Activated CD4-positive, alpha-beta memory T cell treated with anti-CD3 and anti-CD28 coated beads, Interleukin-2, amount 10 ng/mL, durations not matched to agents 7 days and 5 days (primary cell): ENCODE results near the gene SYNGR1. TPM values are rescaled to one million over a fixed set of nuclear protein-coding genes. Genes with fewer than 3 reads are reported as not detected.

Experiments
- CTCF ChIA-PET: fragments of 350-600 bp; sonication (Branson Sonifier 250); formaldehyde crosslinking; loops from one replicate; lab custom pipeline; 2021; ENCODE audit warnings: antibody characterized with exemption, inconsistent platforms; lab: Charles Lee
- POLR2A ChIA-PET: fragments of 350-600 bp; sonication (Branson Sonifier 250); formaldehyde crosslinking; loops from one replicate; lab custom pipeline; 2021; ENCODE audit warnings: antibody characterized with exemption; lab: Charles Lee
- DNase-seq: peaks from one replicate; pipeline ENCODE4 v3.0.0-alpha.2; 2020
- H3K27ac Mint-ChIP-seq: one replicate; pipeline ENCODE4 v1.8.0; 2021; ENCODE audit warnings: mild to moderate bottlenecking, mixed read lengths
- H3K27me3 Mint-ChIP-seq: one replicate; pipeline ENCODE4 v1.8.0; 2021; ENCODE audit warnings: mixed read lengths
- H3K36me3 Mint-ChIP-seq: one replicate; pipeline ENCODE4 v1.8.0; 2021; ENCODE audit warnings: low read depth, mixed read lengths
- H3K4me1 Mint-ChIP-seq: one replicate; pipeline ENCODE4 v1.8.0; 2021; ENCODE audit warnings: mixed read lengths
- H3K4me3 Mint-ChIP-seq: one replicate; pipeline ENCODE4 v1.8.0; 2021; ENCODE audit warnings: mild to moderate bottlenecking, mixed read lengths
- H3K9me3 Mint-ChIP-seq: one replicate; pipeline ENCODE4 v1.8.0; 2021; ENCODE audit warnings: mixed read lengths
- total RNA-seq, 2 experiments: library from RNA; stranded (reverse); gene quantifications; one replicate each; pipeline ENCODE4 v1.2.3, GENCODE V29; 2021

Gene SYNGR1
- total RNA-seq, 2 experiments from 2014 or later, result 0.15 TPM; not detected in 1

- no peak overlapping the region for H3K27ac Mint-ChIP-seq
- H3K27me3 Mint-ChIP-seq, result peaks cover 3% of the 10 kb centered on the region
- H3K9me3 Mint-ChIP-seq, result no peaks in the 10 kb centered on the region
- H3K4me3 Mint-ChIP-seq, result no peak overlapping the region
- H3K36me3 Mint-ChIP-seq, result peaks cover 7% of the 10 kb centered on the region
- H3K4me1 Mint-ChIP-seq, result peaks cover 5% of the 10 kb centered on the region
- no peak for DNase-seq
- POLR2A ChIA-PET, result no interaction called here
- CTCF ChIA-PET, result no interaction called here
Observed at GRCh38 chr22:39434243-39434653, 84.5 kb downstream of the SYNGR1 start.

GRCh38 chr22:39434721-39435120 is 84.9 kb downstream of the SYNGR1 start:
- POLR2A ChIA-PET, result interaction anchor here (1.6 kb wide), 1 partner anchor 10 kb away, joined by 3 read pairs; no protein-coding TSS in a partner anchor
- DNase-seq, result no peak
- CTCF ChIA-PET, result interaction anchor here (1.6 kb wide), 1 partner anchor 13 kb away, joined by 6 read pairs; no protein-coding TSS in a partner anchor
- peaks cover 7% of the 10 kb centered on the region for H3K27me3 Mint-ChIP-seq
- H3K4me3 Mint-ChIP-seq, result no peak overlapping the region
- H3K4me1 Mint-ChIP-seq, result peaks cover 7% of the 10 kb centered on the region
- no peak overlapping the region for H3K27ac Mint-ChIP-seq
- H3K9me3 Mint-ChIP-seq, result no peaks in the 10 kb centered on the region
- peaks cover 6% of the 10 kb centered on the region for H3K36me3 Mint-ChIP-seq

Other genes with a start within 250 kb of the SYNGR1 start
- gene CBX7, start 197.3 kb upstream of the SYNGR1 start, total RNA-seq, result 10 to 100 TPM; 24.9 to 25.0 TPM
- gene PDGFB, start 105.0 kb upstream of the SYNGR1 start, total RNA-seq, result 1 to 10 TPM; 6.4 to 6.5 TPM
- 1,000 to 10,000 TPM; 1,526 to 1,529 TPM for gene RPL3, start 30.4 kb upstream of the SYNGR1 start, total RNA-seq
- gene TAB1, start 49.8 kb downstream of the SYNGR1 start, total RNA-seq, result 10 to 100 TPM; 25.0 to 27.5 TPM
- under 1 TPM; 0.55 to 0.83 TPM for gene MGAT3, start 107.0 kb downstream of the SYNGR1 start, total RNA-seq
- 10 to 100 TPM; 32.4 to 32.6 TPM for gene MIEF1, start 152.3 kb downstream of the SYNGR1 start, total RNA-seq
- 100 to 1,000 TPM; 456 to 460 TPM for gene ATF4, start 170.6 kb downstream of the SYNGR1 start, total RNA-seq
- 10 to 100 TPM; 54.3 to 60.7 TPM for gene RPS19BP1, start 182.8 kb downstream of the SYNGR1 start, total RNA-seq
- gene CACNA1I, start 220.8 kb downstream of the SYNGR1 start, total RNA-seq, result 1 to 10 TPM; 8.7 to 8.8 TPM